DOHH2 (cell line): ENCODE measurements around the gene KHDRBS2.

Source experiments
- H3F3A ChIP-seq: fragments of 200-600 bp; sonication (generic), shearing (Covaris generic); 2 replicates; pipeline ENCODE4 v1.6.0; 2016; ENCODE audit warnings: antibody characterized with exemption, mild to moderate bottlenecking; ENCODE audit not compliant: control insufficient read depth, insufficient read depth
- H3K27ac ChIP-seq: fragments of 200-600 bp; sonication (generic); 2 replicates; pipeline ENCODE4 v1.5.1; 2014; ENCODE audit warnings: low read depth, mild to moderate bottlenecking, low read length, moderate library complexity
- H3K27me3 ChIP-seq: fragments of 200-600 bp; sonication (generic); 2 replicates; pipeline ENCODE4 v1.6.1; 2014; ENCODE audit warnings: mild to moderate bottlenecking, low read length, mixed read lengths; ENCODE audit not compliant: control insufficient read depth
- H3K36me3 ChIP-seq: fragments of 200-600 bp; sonication (generic); 2 replicates; pipeline ENCODE4 v1.6.1; 2014; ENCODE audit warnings: mild to moderate bottlenecking, low read length, moderate library complexity, mixed read lengths; ENCODE audit not compliant: control insufficient read depth
- H3K4me1 ChIP-seq: fragments of 200-600 bp; sonication (generic); 2 replicates; pipeline ENCODE4 v1.6.1; 2014; ENCODE audit warnings: mild to moderate bottlenecking, low read length, mixed read lengths; ENCODE audit not compliant: control insufficient read depth
- H3K4me2 ChIP-seq: fragments of 200-600 bp; sonication (generic); 2 replicates; pipeline ENCODE4 v1.6.0; 2014; ENCODE audit warnings: mild to moderate bottlenecking, low read length, moderate library complexity
- H3K4me3 ChIP-seq: fragments of 200-600 bp; sonication (generic); 2 replicates; pipeline ENCODE4 v1.5.1; 2014; ENCODE audit warnings: mild to moderate bottlenecking, low read length, mixed read lengths
- H3K79me2 ChIP-seq: fragments of 200-600 bp; sonication (generic); 2 replicates; pipeline ENCODE4 v1.6.1; 2014; ENCODE audit warnings: mild to moderate bottlenecking, low read length, mixed read lengths; ENCODE audit not compliant: control insufficient read depth
- H3K9me2 ChIP-seq: fragments of 200-600 bp; sonication (generic); replicated peaks from 2 replicates; pipeline ENCODE4 v1.6.1; 2014; ENCODE audit warnings: mild to moderate bottlenecking, low read length, mixed read lengths; ENCODE audit not compliant: control insufficient read depth
- H3K9me3 ChIP-seq: fragments of 200-600 bp; sonication (generic); 2 replicates; pipeline ENCODE4 v1.6.1; 2014; ENCODE audit warnings: antibody characterized with exemption, low read length, mixed read lengths; ENCODE audit not compliant: control insufficient read depth, insufficient read depth
- H4K20me1 ChIP-seq: fragments of 200-600 bp; sonication (generic); 2 replicates; pipeline ENCODE4 v1.6.0; 2014; ENCODE audit warnings: low read depth, mild to moderate bottlenecking, antibody characterized with exemption, low read length, moderate library complexity; ENCODE audit not compliant: control insufficient read depth, insufficient read depth
- CTCF ChIP-seq: fragments of 200-600 bp; sonication (generic); IDR thresholded peaks from one replicate; pipeline ENCODE4 v1.5.1; 2014; ENCODE audit warnings: antibody characterized with exemption, mild to moderate bottlenecking, low read depth, low read length; ENCODE audit not compliant: poor library complexity, severe bottlenecking
- EZH2phosphoT487 ChIP-seq: fragments of 200-600 bp; sonication (generic); IDR thresholded peaks from 2 replicates; pipeline ENCODE4 v1.6.1; 2017; ENCODE audit warnings: borderline replicate concordance, mild to moderate bottlenecking, antibody characterized with exemption, low read length, moderate library complexity, mixed read lengths

Gene KHDRBS2

GRCh38 chr6:62090442-62091229 lies 195.4 kb downstream of the KHDRBS2 start:
- Histone ChIP-seq H3K27me3 (no peaks in the 10 kb centered on the region), H3K4me1 (no peaks in the 10 kb centered on the region), H3K79me2 (no peaks in the 10 kb centered on the region), H3K36me3 (no peaks in the 10 kb centered on the region), H3K4me2 (no peak overlapping the region), H3F3A (no peaks in the 10 kb centered on the region), H3K9me2 (no peaks in the 10 kb centered on the region), H3K4me3 (no peak overlapping the region), H3K27ac (no peak overlapping the region), H4K20me1 (no peaks in the 10 kb centered on the region), H3K9me3 (no peaks in the 10 kb centered on the region)
- TF ChIP-seq CTCF: no peak
- no peak for TF ChIP-seq EZH2phosphoT487

GRCh38 chr6:62089781-62090180 lies 196.2 kb downstream of the KHDRBS2 start:
- Histone ChIP-seq H3F3A (no peaks in the 10 kb centered on the region), H3K4me2 (no peak overlapping the region), H3K4me1 (no peaks in the 10 kb centered on the region), H3K27ac (no peak overlapping the region), H3K9me2 (no peaks in the 10 kb centered on the region), H3K27me3 (no peaks in the 10 kb centered on the region), H3K79me2 (no peaks in the 10 kb centered on the region), H3K4me3 (no peak overlapping the region), H3K36me3 (no peaks in the 10 kb centered on the region), H3K9me3 (no peaks in the 10 kb centered on the region), H4K20me1 (no peaks in the 10 kb centered on the region)
- TF ChIP-seq CTCF (no peak), EZH2phosphoT487 (no peak)

GRCh38 chr6:62086047-62086446 lies 200.0 kb downstream of the KHDRBS2 start:
- Histone ChIP-seq H3K27me3 (no peaks in the 10 kb centered on the region), H3K79me2 (no peaks in the 10 kb centered on the region)

More at GRCh38 chr6:62086047-62086446, 200.0 kb downstream of the KHDRBS2 start:
- H4K20me1 ChIP-seq: no peaks in the 10 kb centered on the region
- H3K9me3 ChIP-seq: no peaks in the 10 kb centered on the region
- H3K4me3 ChIP-seq: no peak overlapping the region
- no peaks in the 10 kb centered on the region for H3K36me3 ChIP-seq
- no peaks in the 10 kb centered on the region for H3K4me1 ChIP-seq
- TF ChIP-seq EZH2phosphoT487 (no peak), CTCF (no peak)
- H3K9me2 ChIP-seq: no peaks in the 10 kb centered on the region
- H3F3A ChIP-seq: no peaks in the 10 kb centered on the region
- H3K27ac ChIP-seq: no peak overlapping the region
- no peak overlapping the region for H3K4me2 ChIP-seq
